Measurements from ENCODE around the gene PSMD11.
"Not testable (repeated sequence)": the region's sequence is repeated elsewhere in the genome, so short reads cannot be mapped to it uniquely, and the experiment has no call there.

The PSMD11 gene

GRCh38 chr17:32444301-32445073 lies at the start of gene PSMD11:
Gene PSMD11, plus strand, starts transcription at chr17:32444510. Its CDS starts 14 bp downstream, at chr17:32444524.
- TF ChIP-seq EZH2phosphoT487 (conservative IDR thresholded peaks at IDR 0.05; ENCODE audit: low read length): no peak
- TF ChIP-seq CTCF (IDR thresholded peaks at IDR 0.05; ENCODE audit: insufficient read depth, low read length, poor library complexity, severe bottlenecking): no peak
- Histone ChIP-seq H3K27ac (ENCODE audit: low read depth, low read length) (peak within 1 kb of the TSS; percentile 58), H3K9me3 (ENCODE audit: insufficient read depth, low read length) (no peaks in the 10 kb centered on the region), H2AFZ (ENCODE audit: low read depth, low read length, severe bottlenecking) (peak within 1 kb of the TSS; percentile 84), H3F3A (ENCODE audit: insufficient read depth) (no peaks in the 10 kb centered on the region), H3K27me3 (ENCODE audit: low read length) (no peaks in the 10 kb centered on the region), H3K9me2 (replicated peaks; ENCODE audit: insufficient read depth, low read length) (no peaks in the 10 kb centered on the region), H3K9ac (ENCODE audit: low read length) (peak within 1 kb of the TSS; percentile 99), H3K4me2 (ENCODE audit: low read depth, low read length, poor library complexity, severe bottlenecking) (peak within 1 kb of the TSS; percentile 78), H3K36me3 (ENCODE audit: low read length) (peaks cover 14% of the 10 kb centered on the region), H3K79me2 (ENCODE audit: insufficient read depth, low read length) (peaks cover 52% of the 10 kb centered on the region), H3K4me3 (ENCODE audit: insufficient read depth, low read length, poor library complexity, severe bottlenecking) (peak within 1 kb of the TSS; percentile 98), H4K20me1 (ENCODE audit: low read depth, low read length) (peaks cover 6% of the 10 kb centered on the region; the same call in 1 of the 2 replicates)

GRCh38 chr17:32396343-32396742 lies 48.0 kb upstream of the PSMD11 start:
- peaks cover 12% of the 10 kb centered on the region for H3F3A ChIP-seq (ENCODE audit: insufficient read depth)
- no peak overlapping the region for H3K4me2 ChIP-seq (ENCODE audit: low read depth, low read length, poor library complexity, severe bottlenecking)
- no peak overlapping the region for H3K27ac ChIP-seq (ENCODE audit: low read depth, low read length)
- H3K9ac ChIP-seq (ENCODE audit: low read length): no peak overlapping the region
- no peaks in the 10 kb centered on the region for H3K9me3 ChIP-seq (ENCODE audit: insufficient read depth, low read length)
- no peak for TF ChIP-seq CTCF (IDR thresholded peaks at IDR 0.05; ENCODE audit: insufficient read depth, low read length, poor library complexity, severe bottlenecking)
- TF ChIP-seq EZH2phosphoT487 (conservative IDR thresholded peaks at IDR 0.05; ENCODE audit: low read length): no peak
- no peaks in the 10 kb centered on the region for H4K20me1 ChIP-seq (ENCODE audit: low read depth, low read length)
- H3K4me3 ChIP-seq (ENCODE audit: insufficient read depth, low read length, poor library complexity, severe bottlenecking): no peak overlapping the region
- no peak overlapping the region for H2AFZ ChIP-seq (ENCODE audit: low read depth, low read length, severe bottlenecking)
- no peaks in the 10 kb centered on the region for H3K36me3 ChIP-seq (ENCODE audit: low read length)
- no peaks in the 10 kb centered on the region for H3K9me2 ChIP-seq (replicated peaks; ENCODE audit: insufficient read depth, low read length)
- no peaks in the 10 kb centered on the region for H3K79me2 ChIP-seq (ENCODE audit: insufficient read depth, low read length)
- no peaks in the 10 kb centered on the region for H3K27me3 ChIP-seq (ENCODE audit: low read length)

DNA sequence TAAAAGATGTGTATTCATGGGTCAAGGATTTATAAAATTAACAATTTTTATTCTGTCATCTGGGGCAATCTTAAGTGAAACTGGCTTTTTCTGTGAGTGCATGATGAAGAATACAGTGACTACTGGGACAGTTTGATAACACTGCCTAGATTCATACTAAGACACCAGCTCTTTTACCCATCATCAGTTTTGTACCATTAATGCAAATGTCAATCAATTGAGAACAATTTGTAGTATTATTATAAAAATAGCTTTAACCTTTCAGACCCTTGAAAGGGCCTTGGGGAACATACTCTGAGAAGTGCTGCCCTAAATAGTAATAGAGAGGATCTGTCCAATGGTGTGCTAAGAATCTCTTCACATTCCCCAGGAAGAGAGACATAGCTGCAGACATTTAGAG lies 45.4 kb upstream of the PSMD11 start:
- Histone ChIP-seq H3K27ac (ENCODE audit: low read depth, low read length) (no peak overlapping the region), H3K27me3 (ENCODE audit: low read length) (no peaks in the 10 kb centered on the region), H3K79me2 (ENCODE audit: insufficient read depth, low read length) (no peaks in the 10 kb centered on the region), H3K9me3 (ENCODE audit: insufficient read depth, low read length) (no peaks in the 10 kb centered on the region), H3K4me2 (ENCODE audit: low read depth, low read length, poor library complexity, severe bottlenecking) (no peak overlapping the region), H4K20me1 (ENCODE audit: low read depth, low read length) (no peaks in the 10 kb centered on the region), H3F3A (ENCODE audit: insufficient read depth) (peaks cover 9% of the 10 kb centered on the region), H3K9ac (ENCODE audit: low read length) (no peak overlapping the region), H3K36me3 (ENCODE audit: low read length) (no peaks in the 10 kb centered on the region), H3K9me2 (replicated peaks; ENCODE audit: insufficient read depth, low read length) (no peaks in the 10 kb centered on the region), H3K4me3 (ENCODE audit: insufficient read depth, low read length, poor library complexity, severe bottlenecking) (no peak overlapping the region), H2AFZ (ENCODE audit: low read depth, low read length, severe bottlenecking) (no peak overlapping the region)
- TF ChIP-seq EZH2phosphoT487 (conservative IDR thresholded peaks at IDR 0.05; ENCODE audit: low read length) (no peak), CTCF (IDR thresholded peaks at IDR 0.05; ENCODE audit: insufficient read depth, low read length, poor library complexity, severe bottlenecking) (no peak)

DNA sequence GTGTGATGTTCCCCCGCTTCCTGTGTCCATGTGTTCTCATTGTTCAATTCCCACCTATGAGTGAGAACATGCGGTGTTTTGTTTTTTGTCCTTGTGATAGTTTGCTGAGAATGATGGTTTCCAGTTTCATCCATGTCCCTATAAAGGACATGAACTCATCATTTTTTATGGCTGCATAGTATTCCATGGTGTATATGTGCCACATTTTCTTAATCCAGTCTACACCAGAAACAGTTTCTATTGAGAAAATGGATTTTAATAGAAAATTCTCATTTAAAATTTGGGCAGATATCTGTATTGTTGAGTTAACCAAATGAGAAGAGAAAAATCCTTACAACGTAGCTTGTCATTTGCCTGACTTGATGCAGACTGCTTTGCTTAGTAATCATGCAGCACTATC lies 34.2 kb upstream of the PSMD11 start:
- H3K36me3 ChIP-seq (ENCODE audit: low read length); H2AFZ ChIP-seq (ENCODE audit: low read depth, low read length, severe bottlenecking); H3F3A ChIP-seq (ENCODE audit: insufficient read depth); H3K9me2 ChIP-seq (replicated peaks; ENCODE audit: insufficient read depth, low read length); H3K27me3 ChIP-seq (ENCODE audit: low read length); H3K27ac ChIP-seq (ENCODE audit: low read depth, low read length); H3K4me2 ChIP-seq (ENCODE audit: low read depth, low read length, poor library complexity, severe bottlenecking); H3K9me3 ChIP-seq (ENCODE audit: insufficient read depth, low read length); H3K9ac ChIP-seq (ENCODE audit: low read length); H4K20me1 ChIP-seq (ENCODE audit: low read depth, low read length); H3K79me2 ChIP-seq (ENCODE audit: insufficient read depth, low read length); H3K4me3 ChIP-seq (ENCODE audit: insufficient read depth, low read length, poor library complexity, severe bottlenecking): not testable (repeated sequence)
